Liver (tissue), 9 donors: ENCODE results near the gene MED12L. TPM values are rescaled to one million over a fixed set of nuclear protein-coding genes. Genes with fewer than 3 reads are reported as not detected.

Experiments
- DNase-seq: peaks from one replicate; pipeline ENCODE4 v3.0.0-alpha.2; 2017; ENCODE audit warnings: low spot score
- H3K27ac ChIP-seq, 2 donors: one replicate each; pipeline ENCODE4 v1.7.0; 2013; ENCODE audit warnings: inconsistent platforms in 2 of 2, low read length in 2 of 2, control low read depth in 1 of 2, low read depth in 1 of 2, mild to moderate bottlenecking in 1 of 2
- H3K27me3 ChIP-seq, 4 donors: one replicate each; pipeline versions ENCODE4 v1.6.1 to v1.7.0; 2013; ENCODE audit warnings: low read length in 3 of 4, inconsistent platforms in 1 of 4, mild to moderate bottlenecking in 1 of 4, moderate library complexity in 1 of 4; ENCODE audit not compliant: control insufficient read depth in 4 of 4, insufficient read depth in 4 of 4
- H3K36me3 ChIP-seq, 4 donors: one replicate each; pipeline versions ENCODE4 v1.6.1 to v1.7.0; 2013; ENCODE audit warnings: low read length in 3 of 4, mild to moderate bottlenecking in 3 of 4, low read depth in 1 of 4, moderate library complexity in 1 of 4; ENCODE audit not compliant: control insufficient read depth in 4 of 4, insufficient read depth in 3 of 4
- H3K4me1 ChIP-seq, 4 donors: one replicate each; pipeline versions ENCODE4 v1.6.1 to v1.7.0; 2013; ENCODE audit warnings: low read length in 3 of 4, mild to moderate bottlenecking in 3 of 4, moderate library complexity in 1 of 4; ENCODE audit not compliant: control insufficient read depth in 4 of 4, insufficient read depth in 4 of 4
- H3K4me3 ChIP-seq, 3 donors: one replicate each; pipeline versions ENCODE4 v1.6.1 to v1.7.0; 2013; ENCODE audit warnings: low read length in 3 of 3, control low read depth in 1 of 3, low read depth in 1 of 3, mild to moderate bottlenecking in 1 of 3
- H3K9ac ChIP-seq, 2 donors: one replicate each; pipeline ENCODE4 v1.7.0; 2013; ENCODE audit warnings: low read length in 2 of 2, mild to moderate bottlenecking in 2 of 2, moderate library complexity in 2 of 2, control low read depth in 1 of 2, low read depth in 1 of 2
- H3K9me3 ChIP-seq, 4 donors: one replicate each; pipeline versions ENCODE4 v1.6.1 to v1.7.0; 2013; ENCODE audit warnings: low read length in 3 of 4; ENCODE audit not compliant: control insufficient read depth in 4 of 4
- ATF3 ChIP-seq: IDR thresholded peaks from 2 replicates; pipeline ENCODE4 v1.6.1; 2016; ENCODE audit warnings: antibody characterized with exemption
- CTCF ChIP-seq: fragments of 150-350 bp; IDR thresholded peaks from 2 replicates; pipeline ENCODE4 v1.5.1; 2017; ENCODE audit warnings: improper control_type of control experiment, low read depth, low read length; ENCODE audit not compliant: missing input control
- EGR1 ChIP-seq, 2 donors: IDR thresholded peaks; 2 replicates each; pipeline ENCODE4 v1.6.1; 2016 to 2018; ENCODE audit warnings: antibody characterized with exemption in 2 of 2, low read depth in 2 of 2
- FOXA1 ChIP-seq: IDR thresholded peaks from 2 replicates; pipeline ENCODE4 v1.6.1; 2016; ENCODE audit warnings: antibody characterized with exemption
- FOXA2 ChIP-seq: IDR thresholded peaks from 2 replicates; pipeline ENCODE4 v1.6.1; 2016; ENCODE audit warnings: antibody characterized with exemption
- GABPA ChIP-seq, 2 donors: IDR thresholded peaks in 1 of 2; conservative IDR thresholded peaks in 1 of 2; 2 replicates each; pipeline ENCODE4 v1.6.1; 2016; ENCODE audit warnings: antibody characterized with exemption in 2 of 2, mild to moderate bottlenecking in 1 of 2, moderate library complexity in 1 of 2
- HNF4A ChIP-seq, 2 donors: conservative IDR thresholded peaks; 2 replicates each; pipeline ENCODE4 v1.6.1; 2016; ENCODE audit warnings: antibody characterized with exemption in 2 of 2, mild to moderate bottlenecking in 2 of 2
- HNF4G ChIP-seq: IDR thresholded peaks from 2 replicates; pipeline ENCODE4 v1.6.1; 2016; ENCODE audit warnings: antibody characterized with exemption
- JUND ChIP-seq, 2 donors: IDR thresholded peaks; 2 replicates each; pipeline ENCODE4 v1.6.1; 2016; ENCODE audit warnings: antibody characterized with exemption in 2 of 2
- MAX ChIP-seq: IDR thresholded peaks from 2 replicates; pipeline ENCODE4 v1.6.1; 2016; ENCODE audit warnings: antibody characterized with exemption
- NR2F2 ChIP-seq: IDR thresholded peaks from 2 replicates; pipeline ENCODE4 v1.6.1; 2016; ENCODE audit warnings: antibody characterized with exemption
- RAD21 ChIP-seq, 2 donors: IDR thresholded peaks; 2 replicates each; pipeline ENCODE4 v1.6.1; 2016; ENCODE audit warnings: antibody characterized with exemption in 2 of 2, mild to moderate bottlenecking in 2 of 2
- REST ChIP-seq: IDR thresholded peaks from 2 replicates; pipeline ENCODE4 v1.6.1; 2016; ENCODE audit warnings: antibody characterized with exemption, mild to moderate bottlenecking
- SP1 ChIP-seq: IDR thresholded peaks from 2 replicates; pipeline ENCODE4 v1.6.1; 2018; ENCODE audit warnings: antibody characterized with exemption, mild to moderate bottlenecking
- TAF1 ChIP-seq: conservative IDR thresholded peaks from 2 replicates; pipeline ENCODE4 v1.6.1; 2016; ENCODE audit warnings: antibody characterized with exemption, mild to moderate bottlenecking
- YY1 ChIP-seq: IDR thresholded peaks from 2 replicates; pipeline ENCODE4 v1.6.1; 2016; ENCODE audit warnings: antibody characterized with exemption, mild to moderate bottlenecking
- ZBTB33 ChIP-seq: IDR thresholded peaks from 2 replicates; pipeline ENCODE4 v1.6.1; 2016; ENCODE audit warnings: antibody characterized with exemption
- WGBS: extraction: QIAGEN DNeasy Blood & Tissue Kit; methylation state at CpG from one replicate; pipeline ENCODE4 v1.1.7; 2013; 5-methylcytosine and 5-hydroxymethylcytosine counted together
- polyA plus RNA-seq, 2 donors: library from polyadenylated mRNA; stranded (reverse) in 1 of 2; unstranded in 1 of 2; fragments of 200-250 nt in 1 of 2; fragments of >200 nt in 1 of 2; fragmentation: Nextera tagmentation in 1 of 2; extraction: Ambion mirVana in 1 of 2; gene quantifications; one replicate each; pipeline versions ENCODE4 v1.2.1 to v1.2.3, GENCODE V29; 2013 to 2015
- total RNA-seq, 2 donors: library from RNA; depleted of rRNA; stranded (reverse); fragments of >200 nt; gene quantifications; one replicate each; pipeline ENCODE4 v1.2.3, GENCODE V29; 2014
- donor health status: healthy.
- donor health status: healthy.
- donor health status: healthy.
- donor health status: healthy.
- donor health status: healthy.

The MED12L gene
- total and polyA plus RNA-seq, 4 donors, result 0.02 to 2.1 (median 0.49) TPM

GRCh38 chr3:151130428-151130827, 45.0 kb downstream of the MED12L start (continued):
- no peak for TF ChIP-seq CTCF
- no peak for TF ChIP-seq MAX
- TF ChIP-seq SP1, result no peak

- Histone ChIP-seq H3K9me3 (no peaks in the 10 kb centered on the region), H3K27ac (no peak overlapping the region)
- 58% methylated on average over 3 of the region's 3 CpGs for whole genome bisulfite sequencing
These were observed 47.7 kb downstream of the MED12L start for GRCh38 chr3:151133175-151133574.

GRCh38 chr3:151133917-151134450, 48.5 kb downstream of the MED12L start:
- TF ChIP-seq FOXA2 (no peak), JUND (IDR thresholded peaks at IDR 0.05) (no peak), GABPA (IDR thresholded peaks at IDR 0.05 in 1 of 2, conservative IDR thresholded peaks at IDR 0.05 in 1 of 2) (no peak), TAF1 (no peak), NR2F2 (no peak), ATF3 (no peak), HNF4A (conservative IDR thresholded peaks at IDR 0.05) (no peak), MAX (no peak), REST (no peak), CTCF (no peak), ZBTB33 (no peak), RAD21 (IDR thresholded peaks at IDR 0.05) (no peak), EGR1 (IDR thresholded peaks at IDR 0.05; ENCODE audit: low read depth in 2 of 2) (no peak), SP1 (no peak), FOXA1 (no peak), YY1 (no peak)
- peaks cover 0 to 4% (median 0%) of the 10 kb centered on the region in 4 donors for H3K27me3 ChIP-seq
- WGBS, result 80% methylated on average over 8 of the region's 8 CpGs
- H3K4me1 ChIP-seq, result no peaks in the 10 kb centered on the region
- DNase-seq, result no peak
- H3K27ac ChIP-seq, result no peak overlapping the region
- no peak overlapping the region for H3K9ac ChIP-seq
- H3K9me3 ChIP-seq, result no peaks in the 10 kb centered on the region
- H3K4me3 ChIP-seq, result no peak overlapping the region
- H3K36me3 ChIP-seq, result no peaks in the 10 kb centered on the region

More at GRCh38 chr3:151133175-151133574, 47.7 kb downstream of the MED12L start:
- no peak for DNase-seq
- Histone ChIP-seq H3K9ac (no peak overlapping the region), H3K4me3 (no peak overlapping the region), H3K36me3 (no peaks in the 10 kb centered on the region), H3K4me1 (no peaks in the 10 kb centered on the region), H3K27me3 (peaks cover 0 to 4% (median 0%) of the 10 kb centered on the region in 4 donors)
- TF ChIP-seq HNF4G, result no peak
- TF ChIP-seq GABPA (IDR thresholded peaks at IDR 0.05 in 1 of 2, conservative IDR thresholded peaks at IDR 0.05 in 1 of 2), result no peak
- TF ChIP-seq SP1, result no peak
